Eye (tissue), 1 donor: ENCODE results near the gene NUDCD3.

ENCODE experiments used
- DNase-seq: peaks from one replicate; pipeline ENCODE4 v3.0.0-alpha.2; 2015

NUDCD3 gene

GRCh38 chr7:44490351-44491200 lies at the start of gene NUDCD3:
NUDCD3 (minus strand) TSS chr7:44490658; CDS start chr7:44490600, 58 bp downstream.
- DNase-seq: peak; percentile 97

- DNase-seq: no peak
Measured at GRCh38 chr7:44539669-44540506, 49.4 kb upstream of the NUDCD3 start.

DNA sequence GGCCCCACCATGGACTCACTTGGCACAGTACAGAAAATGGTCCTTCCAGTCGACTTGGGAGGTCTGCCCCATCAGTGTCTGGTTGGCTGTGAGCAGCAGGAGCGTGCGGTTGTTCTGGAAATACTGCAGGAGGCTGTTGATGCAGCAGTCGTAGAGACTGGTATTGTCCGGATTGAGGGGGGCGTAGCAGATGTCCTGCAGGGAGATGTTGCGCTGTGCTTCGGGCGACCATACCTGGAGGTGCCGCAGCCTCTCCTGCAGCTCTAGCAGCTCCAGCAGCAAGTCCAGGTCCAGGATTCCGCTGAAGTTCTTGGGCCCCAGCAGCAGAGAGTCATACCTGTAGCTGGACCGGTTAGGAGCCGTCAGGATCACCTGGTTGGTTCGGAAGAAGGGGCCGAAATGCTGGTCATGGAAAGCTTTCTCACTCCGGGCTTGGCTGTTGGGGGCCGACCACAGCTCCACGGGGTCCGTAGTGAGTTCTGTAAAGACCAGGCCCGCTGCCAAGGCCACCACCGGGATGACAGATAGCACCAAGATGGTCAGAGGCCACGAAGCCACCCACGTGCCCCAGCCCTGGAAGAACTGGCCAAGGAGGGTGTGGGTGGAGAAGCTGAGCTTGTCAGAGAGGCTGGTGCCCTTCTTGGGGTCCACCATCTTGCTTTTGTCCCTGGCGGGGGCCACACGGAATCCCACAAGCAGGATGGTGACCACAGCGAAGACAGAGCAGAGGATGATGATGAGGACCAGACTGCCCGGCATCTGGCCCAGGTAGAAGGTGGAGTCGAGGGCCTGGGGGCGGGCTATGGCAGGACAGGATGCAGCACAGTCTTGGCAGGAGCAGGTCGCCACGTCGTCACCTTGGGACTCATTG lies 48.6 kb upstream of the NUDCD3 start:
- DNase-seq: no peak

- no peak for DNase-seq
Measured at GRCh38 chr7:44538093-44538797, 47.8 kb upstream of the NUDCD3 start.

DNA sequence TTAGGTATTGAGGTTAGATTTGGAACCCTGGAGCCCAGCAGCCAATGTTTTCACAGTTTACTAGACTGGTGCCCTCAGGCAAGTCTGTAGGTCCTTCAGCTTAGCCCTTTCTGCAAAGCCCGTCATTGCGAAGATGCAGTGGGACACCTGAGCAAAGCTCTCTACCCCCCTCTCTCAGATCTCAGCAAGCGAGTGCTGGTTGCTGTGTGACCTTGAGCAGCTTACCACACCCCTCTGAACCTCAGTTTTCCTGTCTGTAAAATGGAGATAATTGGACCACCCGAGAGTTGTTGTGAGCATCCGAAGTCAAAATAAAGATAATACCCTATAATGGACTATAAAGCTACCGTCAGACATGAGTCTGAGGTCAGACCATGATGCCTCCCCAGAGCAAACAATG lies 47.0 kb upstream of the NUDCD3 start:
- DNase-seq: no peak

DNA sequence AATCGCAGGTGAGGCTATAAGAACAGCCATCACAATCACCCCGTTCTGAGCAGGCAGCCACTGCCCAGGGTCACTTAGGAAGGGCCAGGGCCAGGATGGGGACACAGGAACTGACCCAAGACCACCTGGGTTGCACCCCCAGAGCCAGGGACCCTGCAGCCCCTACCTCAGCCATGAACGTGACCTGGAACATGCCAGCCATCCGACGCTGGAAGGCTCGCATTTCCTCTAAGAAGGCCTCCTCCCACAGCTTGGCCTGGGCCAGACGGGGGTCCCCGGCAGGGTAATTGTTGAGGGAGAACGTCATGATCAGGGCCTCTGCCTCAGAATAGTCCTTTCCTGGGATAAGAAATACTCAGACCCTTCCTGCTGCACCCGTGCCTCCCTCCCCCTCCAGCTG lies 45.6 kb upstream of the NUDCD3 start:
- DNase-seq: no peak

- DNase-seq: no peak
Measured at GRCh38 chr7:44535348-44536064, 45.0 kb upstream of the NUDCD3 start.

DNA sequence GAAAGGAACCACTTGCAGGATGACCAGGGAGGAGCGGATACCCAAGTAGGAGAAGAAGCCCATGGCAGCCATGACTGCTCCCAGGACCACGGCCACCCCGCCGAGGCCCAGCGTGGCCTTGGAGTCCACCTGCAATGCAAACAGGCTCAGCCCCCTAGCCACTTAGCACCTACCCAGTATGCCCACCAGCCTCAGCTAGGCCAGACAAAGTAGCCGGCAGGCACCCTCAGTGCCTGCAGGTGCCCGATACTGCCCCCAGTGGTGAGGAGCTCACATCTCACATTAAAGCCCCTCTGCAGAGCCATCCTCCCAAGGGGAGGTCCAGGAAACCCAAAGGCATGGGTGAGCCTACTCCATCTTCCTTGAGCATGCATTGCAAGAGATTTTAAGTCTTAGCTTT lies 44.0 kb upstream of the NUDCD3 start:
- peak; percentile 60 for DNase-seq

DNA sequence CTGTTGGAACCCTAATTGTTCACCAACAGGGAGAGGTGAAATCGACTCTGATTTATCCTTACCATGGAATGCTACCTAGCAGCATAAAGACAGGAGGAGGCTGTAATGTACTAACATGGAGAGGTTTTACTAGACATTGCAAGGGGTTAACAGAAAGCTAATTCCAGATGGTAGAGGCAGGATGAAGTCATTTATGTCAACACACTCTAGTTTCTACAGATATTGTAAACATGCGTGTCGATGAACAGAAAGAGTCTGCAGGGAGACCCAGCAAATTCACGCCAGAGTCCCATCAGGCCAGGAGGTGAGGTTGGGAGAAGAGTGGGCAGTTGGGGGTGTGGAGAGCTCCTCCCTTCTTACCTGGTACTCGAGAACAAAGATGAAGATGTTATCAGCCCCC lies 43.6 kb upstream of the NUDCD3 start:
- DNase-seq: peak; percentile 5

DNA sequence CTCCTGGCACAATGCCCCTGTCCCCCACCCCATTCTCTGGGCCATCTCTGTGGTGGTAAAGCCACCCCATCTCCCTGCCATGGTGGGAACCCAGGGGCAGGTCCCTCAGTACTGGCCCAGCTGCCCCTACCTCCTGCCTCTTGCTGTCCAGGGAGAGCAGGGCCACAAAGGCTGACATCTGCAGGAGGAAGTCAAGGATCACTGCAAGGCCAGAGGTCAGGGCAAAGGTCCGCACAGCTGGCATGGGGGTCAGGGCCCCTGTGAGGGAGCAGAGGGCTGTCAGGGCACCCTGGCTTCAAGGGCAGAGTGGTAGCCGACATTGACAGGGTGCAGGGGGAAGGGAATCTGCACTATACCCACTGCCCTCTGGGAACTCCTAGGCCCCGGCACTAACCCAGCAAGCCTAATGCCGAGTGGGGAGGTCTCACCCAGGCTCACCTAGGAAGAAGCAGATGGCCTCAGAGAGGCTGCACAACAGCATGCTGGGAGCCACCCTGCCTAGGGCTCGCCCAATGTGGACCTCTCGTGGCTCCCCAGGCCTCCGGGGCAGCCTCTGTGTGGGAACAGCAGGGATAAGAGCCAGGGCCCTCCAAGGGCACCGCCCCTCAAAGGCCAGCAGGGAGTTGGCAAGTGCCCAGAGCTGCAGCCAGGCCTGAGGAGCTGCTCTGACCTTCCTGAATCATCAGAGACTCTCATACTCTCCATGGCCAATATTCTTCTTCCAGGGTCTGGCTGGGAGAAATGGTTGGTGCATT lies 43.0 kb upstream of the NUDCD3 start:
- DNase-seq: no peak

GRCh38 chr7:44531421-44532380 lies 41.2 kb upstream of the NUDCD3 start:
- no peak for DNase-seq

GRCh38 chr7:44530990-44531389 lies 40.5 kb upstream of the NUDCD3 start:
- DNase-seq: no peak

- DNase-seq: no peak
Measured at GRCh38 chr7:44524811-44525388, 34.4 kb upstream of the NUDCD3 start.

DNA sequence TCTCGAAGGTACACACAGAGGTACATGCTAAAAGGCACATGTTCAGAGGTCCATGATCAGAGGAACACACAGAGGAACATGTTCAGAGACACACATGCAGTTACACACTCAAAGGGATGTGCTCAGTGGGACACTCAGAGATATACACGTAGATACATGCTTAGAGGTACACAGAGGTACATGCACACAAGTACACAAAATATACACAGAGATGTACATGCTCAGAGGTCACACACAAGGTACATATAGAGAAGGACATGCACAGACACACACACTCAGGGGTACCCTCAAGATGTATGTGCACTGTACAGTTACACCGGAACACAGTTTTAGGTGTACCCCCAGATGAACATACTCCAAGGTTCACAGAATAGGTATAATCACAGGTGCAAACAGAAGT lies 31.9 kb upstream of the NUDCD3 start:
- DNase-seq: no peak

- no peak for DNase-seq
Measured at GRCh38 chr7:44521347-44522095, 31.1 kb upstream of the NUDCD3 start.

DNA sequence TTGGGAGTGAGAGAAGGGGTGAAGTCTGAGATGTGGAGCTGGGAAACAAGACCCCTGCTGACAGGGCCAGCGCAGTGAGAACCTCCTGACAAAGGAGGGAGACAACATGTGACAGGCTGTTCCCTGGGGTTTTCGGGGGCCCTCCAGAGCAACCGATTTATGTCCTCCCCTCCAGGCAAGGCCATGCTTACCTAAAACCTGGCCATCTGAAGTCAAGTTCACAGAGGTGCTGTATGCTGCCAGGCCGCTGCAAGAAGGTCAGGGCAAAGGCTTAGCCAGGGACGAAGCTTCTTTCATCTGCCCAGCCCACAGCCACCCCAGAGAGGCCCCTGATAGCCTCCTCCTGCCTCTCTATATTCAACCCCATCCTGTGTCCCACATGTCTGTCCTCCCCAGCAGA lies 30.1 kb upstream of the NUDCD3 start:
- DNase-seq: no peak

DNA sequence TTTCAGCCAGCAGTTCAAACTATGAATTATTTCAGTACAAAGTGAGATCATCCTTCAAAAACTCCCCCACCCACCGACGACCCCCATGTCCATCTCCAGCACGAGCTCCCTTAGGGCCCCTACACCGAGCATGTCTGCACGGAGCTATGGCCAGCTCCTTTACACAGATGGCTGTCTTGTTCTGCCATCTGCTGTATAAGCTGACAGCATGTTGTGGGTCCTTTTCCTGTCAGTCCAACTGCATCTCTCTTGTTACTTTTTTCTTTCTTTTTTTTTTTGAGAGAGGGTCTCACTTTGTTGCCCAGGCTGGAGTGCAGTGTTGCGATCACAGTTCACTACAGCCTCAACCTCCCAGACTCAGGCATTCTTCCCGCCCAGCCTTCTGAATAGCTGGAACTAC lies 29.1 kb upstream of the NUDCD3 start:
- DNase-seq: no peak

- DNase-seq: no peak
Measured at GRCh38 chr7:44518761-44519160, 28.3 kb upstream of the NUDCD3 start.

DNA sequence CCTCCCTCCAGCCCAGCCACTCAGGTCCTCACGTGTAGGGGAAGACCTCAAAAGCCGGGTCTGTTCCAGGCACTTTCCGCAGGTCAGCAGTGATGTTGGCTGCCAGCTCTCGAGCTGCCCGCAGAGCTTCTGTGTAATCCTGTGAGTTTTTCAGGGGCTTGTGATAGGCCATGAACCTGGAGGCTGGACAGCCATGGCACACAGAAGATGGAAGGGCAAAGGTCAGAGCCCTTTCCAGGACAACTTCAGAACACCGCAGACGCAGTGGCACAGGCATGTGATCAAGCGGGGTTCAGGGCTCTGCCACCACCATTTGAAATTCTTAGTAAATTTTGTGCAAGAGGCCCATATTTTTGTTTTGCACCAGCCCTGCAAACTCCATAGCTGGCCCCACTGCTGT lies 26.7 kb upstream of the NUDCD3 start:
- no peak for DNase-seq
